NCI-H2107 (cell line): ENCODE data around the gene DLX3.

Source experiments
- DNase-seq: peaks from one replicate; lab custom pipeline; 2025; lab: John Stamatoyannopoulos, UW

The DLX3 gene

GRCh38 chr17:49972486-49973270 lies 22.3 kb downstream of the DLX3 start:
- no peak for DNase-seq

GRCh38 chr17:49971848-49972485 lies 23.1 kb downstream of the DLX3 start:
- DNase-seq: no peak

GRCh38 chr17:49971199-49971847 lies 23.7 kb downstream of the DLX3 start:
- DNase-seq: no peak

DNA sequence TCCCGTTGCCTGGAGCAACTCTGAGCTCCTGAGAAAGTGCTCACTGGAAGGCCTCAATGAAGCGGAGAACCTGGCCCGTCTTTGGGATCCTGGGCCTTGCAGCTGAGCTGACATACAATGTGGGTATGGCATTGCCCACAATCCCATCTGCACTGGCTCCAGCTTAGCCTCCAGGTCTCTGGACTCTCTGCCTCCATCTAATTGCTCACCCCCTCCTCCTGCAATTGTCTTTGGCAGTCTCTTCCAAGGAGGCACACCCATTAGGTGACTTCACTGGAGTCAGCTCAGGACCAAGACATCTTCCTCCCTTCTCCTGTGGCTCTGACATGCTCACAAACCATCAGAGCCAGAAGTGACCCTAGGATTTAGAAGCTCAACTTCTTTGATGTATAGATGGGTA lies 24.5 kb downstream of the DLX3 start:
- no peak for DNase-seq

DNA sequence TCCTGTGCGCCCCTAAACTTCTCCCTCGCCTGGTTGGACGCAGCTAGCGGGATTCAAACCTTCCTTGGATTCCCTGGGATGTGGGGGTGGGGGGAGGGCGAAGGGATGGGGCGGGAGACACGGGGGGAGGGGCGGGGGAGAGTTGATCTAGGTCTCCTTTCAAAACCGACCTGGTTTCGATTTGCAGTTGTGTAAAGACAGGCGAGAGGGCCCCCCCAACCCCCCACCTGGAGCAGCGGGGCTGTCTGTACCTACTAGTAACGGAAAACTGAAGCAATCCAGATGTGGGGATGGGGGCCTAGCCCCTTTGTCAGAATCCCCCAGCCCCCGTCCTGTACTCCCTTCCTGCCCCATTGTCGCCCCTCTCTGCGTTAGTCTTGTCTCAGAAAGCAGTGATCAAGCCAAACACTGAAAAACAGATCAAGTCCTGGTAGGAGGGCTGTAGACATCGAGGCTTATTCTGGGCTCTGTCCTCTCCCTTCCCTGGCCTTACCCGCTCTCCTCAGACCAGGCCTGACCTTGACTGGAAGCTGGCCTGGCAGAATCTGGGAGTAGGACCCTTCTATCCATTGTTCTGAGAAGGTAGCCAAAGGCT lies 25.1 kb downstream of the DLX3 start:
- DNase-seq: no peak

- no peak for DNase-seq
These were observed 25.8 kb downstream of the DLX3 start, which contains the start of gene DLX4 for GRCh38 chr17:49969134-49969759. TSS of gene DLX4 (plus strand) at chr17:49969190. CDS start at chr17:49969469, 279 bp downstream.

- DNase-seq: no peak
These were observed 26.5 kb downstream of the DLX3 start for GRCh38 chr17:49968405-49969133.

DNA sequence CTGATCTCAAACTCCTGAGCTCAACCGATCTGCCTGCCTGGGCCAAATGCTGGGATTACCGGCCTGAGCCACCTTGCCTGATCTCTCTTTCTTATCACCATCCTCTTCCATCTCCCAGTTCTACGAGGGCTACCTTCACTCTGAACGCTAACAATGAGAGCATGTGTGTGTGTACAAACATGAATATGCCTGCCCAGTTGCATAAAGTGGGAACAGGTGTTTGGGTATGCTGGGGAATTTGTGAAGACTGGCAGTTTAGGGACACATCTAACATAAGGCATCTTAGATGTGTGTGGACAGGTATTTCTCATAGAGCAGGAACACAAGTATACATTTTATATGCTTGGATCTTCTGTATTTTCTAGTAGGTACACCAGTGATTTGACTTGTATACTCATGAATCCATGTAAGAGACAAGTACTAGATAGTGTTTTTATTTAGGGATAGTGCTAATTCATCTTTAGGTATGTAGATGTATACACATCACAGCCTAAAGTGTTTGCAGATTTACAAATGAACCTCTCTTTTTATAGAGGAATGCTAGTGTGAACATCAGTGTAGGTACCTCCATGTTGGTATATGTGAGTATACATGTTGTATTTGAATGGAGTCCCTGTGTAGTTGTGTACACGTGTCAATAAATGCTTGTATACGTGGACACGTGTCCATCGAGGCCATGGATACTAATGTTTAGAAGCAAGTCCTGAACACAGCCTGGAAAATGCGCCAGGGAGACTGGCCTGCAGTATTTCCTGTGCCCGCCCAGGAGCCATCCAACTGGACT lies 27.2 kb downstream of the DLX3 start:
- no peak for DNase-seq

DNA sequence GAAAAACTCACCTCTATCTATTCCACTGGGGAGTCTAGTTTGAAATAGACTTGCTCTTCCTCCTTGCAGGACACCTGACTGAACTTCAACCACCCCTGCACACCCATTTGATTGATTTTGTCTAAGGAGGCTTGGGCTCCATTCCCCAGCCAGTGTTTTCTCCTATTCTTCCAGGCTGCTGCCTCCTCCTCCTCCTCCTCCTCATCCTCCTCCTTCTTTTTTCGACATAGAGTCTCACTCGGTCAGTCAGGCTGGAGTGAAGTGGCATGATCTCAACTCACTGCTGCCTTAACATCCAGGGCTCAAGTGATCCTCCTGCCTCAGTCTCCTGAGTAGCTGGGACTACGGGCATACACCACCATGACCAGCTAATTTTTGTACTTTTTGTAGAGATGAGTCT lies 27.8 kb downstream of the DLX3 start:
- DNase-seq: no peak

DNA sequence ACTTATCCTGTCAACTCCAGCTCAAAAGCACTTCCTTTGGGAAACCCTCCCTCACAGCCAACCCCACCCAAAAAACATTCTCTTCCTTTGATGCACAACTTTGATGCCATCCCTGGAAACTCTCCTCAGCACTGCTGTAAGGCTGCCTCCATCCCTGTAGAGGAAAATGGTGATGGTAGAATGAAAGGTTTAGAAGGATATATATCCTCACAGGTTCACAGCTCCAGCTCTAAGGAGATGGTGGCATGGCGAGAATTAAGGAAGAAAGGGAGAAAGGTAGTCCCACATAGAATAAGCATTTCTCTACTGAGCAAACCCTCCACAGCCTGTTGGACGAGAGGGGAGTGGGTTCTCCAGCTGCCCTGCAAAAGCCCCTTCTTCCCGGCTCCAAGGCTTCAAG lies 28.3 kb downstream of the DLX3 start:
- no peak for DNase-seq

DNA sequence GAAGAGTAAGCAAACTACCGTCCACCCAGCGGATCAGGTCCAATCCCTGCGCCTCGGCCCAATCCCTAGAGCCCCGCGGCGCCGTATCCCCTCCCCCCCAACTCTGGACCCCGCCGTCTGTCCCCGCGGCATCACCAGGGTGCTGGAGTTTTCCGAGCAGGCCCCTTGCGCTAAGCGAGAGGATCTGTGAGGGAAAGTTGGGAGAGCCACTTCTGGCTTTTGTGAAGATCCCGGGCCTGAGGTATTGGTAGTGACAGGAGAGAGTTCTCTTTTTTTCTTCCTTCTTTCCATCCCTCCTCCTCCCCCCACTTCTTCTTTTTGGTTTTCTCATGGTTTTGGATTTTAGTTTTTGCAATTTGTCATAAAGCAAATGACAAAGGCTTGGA lies 29.5 kb downstream of the DLX3 start:
- DNase-seq: no peak

DNA sequence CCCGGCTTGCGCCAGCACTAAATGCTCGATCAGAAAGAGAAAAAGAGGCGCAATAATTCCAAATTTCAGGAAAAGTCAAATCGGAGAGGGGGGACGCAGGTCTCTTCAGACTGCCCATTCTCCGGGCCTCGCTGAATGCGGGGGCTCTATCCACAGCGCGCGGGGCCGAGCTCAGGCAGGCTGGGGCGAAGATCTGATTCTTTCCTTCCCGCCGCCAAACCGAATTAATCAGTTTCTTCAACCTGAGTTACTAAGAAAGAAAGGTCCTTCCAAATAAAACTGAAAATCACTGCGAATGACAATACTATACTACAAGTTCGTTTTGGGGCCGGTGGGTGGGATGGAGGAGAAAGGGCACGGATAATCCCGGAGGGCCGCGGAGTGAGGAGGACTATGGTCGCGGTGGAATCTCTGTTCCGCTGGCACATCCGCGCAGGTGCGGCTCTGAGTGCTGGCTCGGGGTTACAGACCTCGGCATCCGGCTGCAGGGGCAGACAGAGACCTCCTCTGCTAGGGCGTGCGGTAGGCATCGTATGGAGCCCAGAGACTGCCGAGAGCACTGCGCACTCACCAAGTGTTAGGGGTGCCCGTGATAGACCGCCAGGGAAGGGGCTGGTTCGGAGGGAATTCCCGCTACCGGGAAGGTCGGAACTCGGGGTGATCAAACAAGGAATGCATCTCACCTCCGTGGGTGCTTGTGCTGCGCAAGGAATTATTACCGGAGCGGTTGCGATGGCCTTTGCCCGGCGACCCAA lies 30.1 kb downstream of the DLX3 start:
- DNase-seq: no peak

DNA sequence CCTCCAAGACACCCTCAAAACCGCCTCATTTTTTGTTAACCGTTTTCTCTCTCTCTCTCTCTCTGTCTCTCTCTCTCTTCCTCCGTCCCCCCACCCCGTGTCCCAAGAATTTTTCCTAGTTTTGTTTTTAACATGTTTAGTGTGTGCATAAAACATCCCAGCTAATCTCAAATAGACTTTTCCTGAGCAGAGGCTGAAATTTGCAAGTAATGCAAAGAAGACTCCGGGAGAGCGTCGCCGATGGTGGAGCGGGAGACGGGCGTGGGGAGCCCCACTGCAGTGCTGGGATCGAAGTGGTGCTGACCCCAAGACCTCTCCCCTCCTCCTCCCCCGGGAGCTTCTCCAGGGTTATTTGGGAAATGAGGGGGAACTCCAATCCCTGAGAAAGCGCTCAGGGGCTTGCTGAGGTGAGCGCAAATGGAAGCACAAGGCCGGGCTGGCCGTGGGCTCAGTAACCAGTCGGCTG lies 30.7 kb downstream of the DLX3 start:
- DNase-seq: no peak

DNA sequence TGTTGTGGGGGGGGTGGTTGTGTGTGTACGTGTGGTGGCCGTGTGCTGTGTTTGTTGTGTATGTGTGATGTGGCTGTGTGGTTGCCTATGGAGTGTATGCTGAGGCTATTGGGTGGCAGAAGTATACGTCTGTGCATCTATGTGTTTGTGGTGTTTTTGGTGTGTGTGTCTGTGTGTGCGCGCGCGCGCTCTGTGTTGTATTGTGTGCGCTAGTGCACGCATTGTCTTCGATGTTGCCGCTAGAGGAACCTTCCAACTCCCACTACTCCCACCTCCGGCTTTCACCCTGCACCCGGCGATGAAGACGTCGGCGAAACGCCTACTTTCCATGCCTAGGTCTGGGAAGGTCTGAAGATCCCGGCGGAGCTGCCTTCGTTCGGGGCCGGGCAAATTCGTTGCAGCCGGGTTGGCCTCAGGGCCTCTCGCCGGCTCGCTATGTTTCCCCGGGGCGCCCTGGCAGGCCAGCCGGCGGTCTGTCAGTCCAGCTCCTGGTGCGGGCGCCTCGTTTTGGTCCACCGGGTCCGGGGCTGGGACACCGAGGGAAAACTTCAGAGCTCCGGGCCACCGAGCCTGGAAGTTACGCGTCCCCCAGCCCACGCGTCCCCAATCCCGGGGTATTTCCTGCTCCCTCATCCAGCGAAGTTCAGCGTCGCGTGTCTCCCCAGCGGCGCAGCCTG lies 31.3 kb downstream of the DLX3 start:
- DNase-seq: no peak

DNA sequence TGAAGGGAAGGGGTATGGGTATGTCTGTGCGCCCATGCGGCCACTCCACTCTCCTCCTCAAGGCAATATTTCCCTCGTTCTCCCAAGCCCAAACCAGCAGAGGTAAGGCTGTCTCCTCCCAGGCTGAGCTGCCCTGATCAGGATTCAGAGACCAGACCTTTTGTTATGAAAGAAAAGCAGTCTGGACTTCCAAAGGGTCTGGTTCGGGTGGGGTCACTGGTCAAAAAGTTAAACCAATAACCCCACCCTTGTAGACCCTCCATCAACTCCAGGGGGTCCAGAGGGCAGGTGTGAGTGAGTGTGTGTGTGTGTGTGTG lies 31.8 kb downstream of the DLX3 start:
- DNase-seq: no peak

DNA sequence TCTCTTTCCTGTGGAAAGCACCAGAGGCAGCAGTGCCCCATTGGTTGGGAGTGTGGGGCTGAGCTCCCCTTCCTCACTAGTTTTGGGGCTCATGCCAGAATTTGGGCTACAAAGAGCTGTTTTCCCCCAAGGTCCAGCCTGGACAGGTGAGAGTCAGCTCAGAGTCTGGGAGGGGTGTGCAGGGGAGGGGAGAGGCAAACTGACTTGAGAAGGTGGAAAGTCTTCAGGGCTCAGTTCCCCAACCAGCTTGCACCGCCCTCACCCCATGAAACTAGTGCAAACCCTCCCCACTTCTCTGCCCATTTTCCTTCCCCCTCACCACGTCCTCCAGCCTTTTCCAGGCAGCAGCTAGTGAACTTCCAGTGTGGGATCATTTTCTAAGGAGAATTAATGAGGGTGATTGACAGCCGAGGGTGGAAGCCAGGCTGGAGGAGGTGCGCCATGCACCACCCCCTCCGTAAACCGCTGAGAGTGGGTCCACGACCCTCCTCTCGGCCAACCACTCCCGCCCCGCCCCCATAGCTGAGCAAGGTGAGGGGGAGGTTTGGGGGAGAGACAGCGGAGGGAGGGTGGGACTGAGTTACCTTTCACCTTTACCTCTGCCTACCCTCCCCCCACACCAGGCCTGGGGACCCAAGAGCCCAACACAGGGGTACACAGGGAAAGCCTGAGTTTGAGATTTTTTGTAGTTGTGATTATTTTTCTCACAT lies 32.3 kb downstream of the DLX3 start:
- no peak for DNase-seq

DNA sequence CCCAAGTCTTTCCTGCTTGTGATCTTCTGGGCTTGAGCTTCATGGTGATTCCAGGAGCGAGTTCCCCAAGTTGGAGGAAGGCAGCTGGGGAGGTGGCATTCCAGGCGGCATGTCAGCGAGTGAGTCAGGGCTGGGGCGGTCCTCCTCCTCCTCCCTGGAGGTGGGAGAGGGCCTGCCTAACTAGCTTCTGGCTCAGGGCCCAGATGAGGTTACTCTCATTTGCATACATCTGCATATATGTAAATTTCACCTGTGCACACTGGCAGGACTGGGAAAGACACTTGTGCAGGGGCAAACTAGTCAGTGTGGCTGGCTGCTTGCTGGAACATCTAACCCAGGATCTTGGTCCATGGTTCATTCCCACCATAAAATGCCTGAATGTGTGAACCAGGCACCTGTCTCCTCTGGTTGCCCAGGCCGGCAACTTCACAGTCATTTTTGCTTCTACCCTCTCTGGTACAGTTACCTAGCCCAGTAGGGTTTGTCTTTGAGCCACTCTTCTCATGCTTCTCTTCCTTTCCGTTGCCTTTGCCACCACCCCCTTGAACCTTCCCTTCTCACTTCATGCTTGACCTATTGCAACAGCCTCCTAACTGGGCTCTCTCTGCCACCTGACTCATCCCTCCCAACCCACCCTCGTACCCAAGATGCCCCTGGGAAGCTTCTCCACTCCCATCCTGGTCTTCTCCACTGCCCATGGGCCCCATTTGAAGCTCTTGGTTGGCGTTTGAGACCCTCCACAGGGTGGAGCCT lies 35.7 kb downstream of the DLX3 start:
- no peak for DNase-seq

DNA sequence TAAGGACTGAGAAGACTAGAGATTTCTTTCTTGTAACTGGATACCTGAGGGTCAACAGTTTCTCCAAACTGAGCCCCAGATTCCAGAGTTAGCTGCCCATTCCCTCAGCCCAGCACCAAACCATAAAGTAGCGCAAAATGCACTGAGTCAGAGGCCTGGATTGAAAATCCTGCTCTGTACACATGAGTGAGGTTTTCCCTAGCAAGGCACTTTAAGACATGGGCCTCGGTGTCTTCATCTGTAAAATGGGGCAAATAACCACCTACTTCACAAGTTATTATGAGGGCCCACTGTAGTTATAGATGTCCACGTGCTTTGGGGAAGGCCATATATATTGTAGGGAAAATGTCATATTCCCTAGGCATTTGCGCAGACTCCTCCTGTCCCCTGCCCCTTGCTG lies 36.3 kb downstream of the DLX3 start:
- no peak for DNase-seq
